ENCODE data around the gene C19orf47.

The C19orf47 gene

DNA sequence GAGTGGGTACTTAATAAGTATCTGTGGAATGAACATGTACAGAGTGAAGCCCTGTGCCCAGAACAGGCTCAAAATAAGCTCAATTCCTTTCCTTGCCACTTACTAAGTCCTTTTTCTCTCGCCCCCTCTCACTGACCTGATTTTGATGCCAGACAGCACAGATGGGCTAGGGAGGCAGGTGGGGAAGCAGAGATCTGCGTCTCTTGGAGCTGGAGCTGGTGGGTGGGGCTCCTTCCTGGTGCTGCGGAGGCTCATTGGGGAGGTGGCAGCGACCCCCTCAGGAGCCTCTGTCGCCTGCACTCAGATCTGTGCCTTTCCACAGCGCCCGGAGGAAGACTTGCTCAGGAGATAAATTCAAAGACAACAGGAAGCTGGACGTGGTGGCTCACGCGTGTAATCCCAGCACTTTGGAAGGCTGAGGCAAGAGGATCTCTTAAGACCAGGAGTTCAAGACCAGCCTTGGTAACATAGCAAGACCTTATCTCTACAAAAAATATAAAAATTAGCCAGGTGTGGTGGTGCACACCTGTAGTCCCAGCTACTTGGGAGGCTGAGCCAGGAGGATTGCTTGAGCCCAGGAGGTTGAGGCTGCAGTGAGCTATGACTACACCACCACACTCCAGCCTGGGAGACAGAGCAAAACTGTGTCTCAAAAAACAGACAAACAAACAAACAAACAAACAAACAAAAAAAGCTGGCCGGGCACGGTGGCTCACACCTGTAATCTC is 77.7 kb downstream of the C19orf47 start:
- TF ChIP-seq, protein P1, sequence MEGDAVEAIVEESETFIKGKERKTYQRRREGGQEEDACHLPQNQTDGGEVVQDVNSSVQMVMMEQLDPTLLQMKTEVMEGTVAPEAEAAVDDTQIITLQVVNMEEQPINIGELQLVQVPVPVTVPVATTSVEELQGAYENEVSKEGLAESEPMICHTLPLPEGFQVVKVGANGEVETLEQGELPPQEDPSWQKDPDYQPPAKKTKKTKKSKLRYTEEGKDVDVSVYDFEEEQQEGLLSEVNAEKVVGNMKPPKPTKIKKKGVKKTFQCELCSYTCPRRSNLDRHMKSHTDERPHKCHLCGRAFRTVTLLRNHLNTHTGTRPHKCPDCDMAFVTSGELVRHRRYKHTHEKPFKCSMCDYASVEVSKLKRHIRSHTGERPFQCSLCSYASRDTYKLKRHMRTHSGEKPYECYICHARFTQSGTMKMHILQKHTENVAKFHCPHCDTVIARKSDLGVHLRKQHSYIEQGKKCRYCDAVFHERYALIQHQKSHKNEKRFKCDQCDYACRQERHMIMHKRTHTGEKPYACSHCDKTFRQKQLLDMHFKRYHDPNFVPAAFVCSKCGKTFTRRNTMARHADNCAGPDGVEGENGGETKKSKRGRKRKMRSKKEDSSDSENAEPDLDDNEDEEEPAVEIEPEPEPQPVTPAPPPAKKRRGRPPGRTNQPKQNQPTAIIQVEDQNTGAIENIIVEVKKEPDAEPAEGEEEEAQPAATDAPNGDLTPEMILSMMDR (conservative IDR thresholded peaks at IDR 0.05): no peak
- H3K27ac ChIP-seq: no peak overlapping the region

All from VCaP (cell line).